ENCODE data around the gene PLN.

The PLN gene

DNA sequence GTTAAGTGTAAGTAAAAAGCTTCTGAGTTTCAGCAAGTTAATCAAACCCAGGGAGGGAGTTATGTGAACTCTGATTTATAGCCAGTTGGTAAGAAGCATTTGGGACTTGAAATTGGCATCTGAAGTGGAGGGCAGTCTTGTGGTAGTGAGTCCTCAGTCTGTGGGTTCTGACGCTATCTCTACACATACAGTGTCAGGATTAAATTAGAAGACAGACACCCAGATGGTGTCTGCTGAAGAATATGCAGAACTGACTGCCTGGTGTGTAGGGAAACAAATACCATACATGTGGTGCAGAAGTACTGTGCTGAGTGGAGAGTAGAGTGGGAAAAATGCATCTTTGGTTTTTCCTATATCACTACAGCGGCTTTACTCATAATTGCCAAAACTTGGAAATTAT, 43.5 kb upstream of the PLN start:
- TF ChIP-seq FOXK2 (IDR thresholded peaks at IDR 0.05) (no peak), ARNT (IDR thresholded peaks at IDR 0.05) (no peak), HDGF (IDR thresholded peaks at IDR 0.05; ENCODE audit: borderline replicate concordance) (no peak), L3MBTL2 (conservative IDR thresholded peaks at IDR 0.05) (no peak)
- TF ChIP-seq, protein P1, sequence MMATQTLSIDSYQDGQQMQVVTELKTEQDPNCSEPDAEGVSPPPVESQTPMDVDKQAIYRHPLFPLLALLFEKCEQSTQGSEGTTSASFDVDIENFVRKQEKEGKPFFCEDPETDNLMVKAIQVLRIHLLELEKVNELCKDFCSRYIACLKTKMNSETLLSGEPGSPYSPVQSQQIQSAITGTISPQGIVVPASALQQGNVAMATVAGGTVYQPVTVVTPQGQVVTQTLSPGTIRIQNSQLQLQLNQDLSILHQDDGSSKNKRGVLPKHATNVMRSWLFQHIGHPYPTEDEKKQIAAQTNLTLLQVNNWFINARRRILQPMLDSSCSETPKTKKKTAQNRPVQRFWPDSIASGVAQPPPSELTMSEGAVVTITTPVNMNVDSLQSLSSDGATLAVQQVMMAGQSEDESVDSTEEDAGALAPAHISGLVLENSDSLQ (IDR thresholded peaks at IDR 0.05), result no peak
- CTCF ChIA-PET, result interaction anchor here (0.6 kb wide), 1 partner anchor 203 kb away, joined by 3 read pairs; no protein-coding TSS in a partner anchor
- POLR2A ChIA-PET, result no interaction called here
- DNase-seq (ENCODE audit: extremely low spot score), result no peak

DNA sequence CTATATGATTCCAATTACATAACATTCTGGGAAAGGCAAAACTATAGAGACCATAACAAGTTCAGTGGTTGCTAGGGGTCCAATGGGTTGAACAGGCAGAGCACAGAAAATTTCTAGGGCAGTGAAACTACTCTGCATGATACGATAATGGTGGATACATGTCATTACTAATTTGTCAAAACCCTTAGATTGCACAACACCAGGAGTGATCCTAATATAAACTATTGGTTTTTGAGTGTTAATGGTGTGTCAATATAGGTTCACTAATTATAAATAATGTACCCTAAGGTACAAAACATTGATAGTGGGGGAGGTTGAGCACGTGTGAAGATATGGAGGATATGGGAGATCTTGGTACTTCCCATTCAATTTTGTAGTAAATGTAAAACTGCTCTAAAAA, 42.4 kb upstream of the PLN start:
- POLR2A ChIA-PET, result no interaction called here
- DNase-seq (ENCODE audit: extremely low spot score), result no peak
- no peak for TF ChIP-seq SP1 (IDR thresholded peaks at IDR 0.05)
- TF ChIP-seq, protein P1 (IDR thresholded peaks at IDR 0.05), result no peak
- no peak for TF ChIP-seq CTBP1 (IDR thresholded peaks at IDR 0.05; ENCODE audit: borderline replicate concordance)
- TF ChIP-seq BHLHE40 (IDR thresholded peaks at IDR 0.05; ENCODE audit: borderline replicate concordance), result no peak
- TF ChIP-seq TARDBP (IDR thresholded peaks at IDR 0.05), result no peak
- TF ChIP-seq LEF1 (IDR thresholded peaks at IDR 0.05; ENCODE audit: borderline replicate concordance), result no peak
- no peak for TF ChIP-seq NFRKB (IDR thresholded peaks at IDR 0.05)
- no peak for TF ChIP-seq ELF4 (IDR thresholded peaks at IDR 0.05)
- TF ChIP-seq ZNF384 (IDR thresholded peaks at IDR 0.05), result no peak
- TF ChIP-seq FOXK2 (IDR thresholded peaks at IDR 0.05), result no peak
- TF ChIP-seq ARNT (IDR thresholded peaks at IDR 0.05), result no peak
- no peak for TF ChIP-seq L3MBTL2 (conservative IDR thresholded peaks at IDR 0.05)
- no peak for TF ChIP-seq HDGF (IDR thresholded peaks at IDR 0.05; ENCODE audit: borderline replicate concordance)
- no peak for TF ChIP-seq FOXM1 (IDR thresholded peaks at IDR 0.05; ENCODE audit: borderline replicate concordance)
- TF ChIP-seq FOXA1 (IDR thresholded peaks at IDR 0.05), result no peak
- no peak for TF ChIP-seq SUZ12 (IDR thresholded peaks at IDR 0.05)
- CTCF ChIA-PET, result no interaction called here

DNA sequence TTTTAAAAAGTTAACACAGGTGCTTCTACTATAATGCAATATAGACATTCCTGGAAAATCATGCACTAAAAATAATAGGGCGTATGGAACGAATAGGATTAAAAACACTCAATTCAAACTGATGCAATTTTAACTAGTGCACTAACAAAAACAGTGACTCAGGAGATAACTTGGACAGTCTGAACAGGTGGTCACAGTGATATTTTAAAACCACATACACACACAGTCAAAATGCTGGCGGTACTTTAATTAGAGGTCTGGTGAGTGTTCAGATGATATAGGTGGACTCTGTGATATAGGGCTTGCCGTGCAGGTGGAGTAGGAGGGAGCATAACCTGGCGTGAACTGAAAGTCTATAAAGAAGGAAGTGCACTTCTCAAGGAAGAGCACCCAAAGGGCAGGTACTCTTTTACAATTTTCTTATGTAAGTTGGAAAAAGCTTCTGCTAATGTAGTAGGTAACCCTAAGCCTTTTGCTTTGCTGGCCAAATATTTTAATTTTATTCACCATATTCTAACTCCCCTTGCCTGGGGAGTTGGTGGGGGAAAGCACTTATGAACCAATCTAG, 41.9 kb upstream of the PLN start:
- TF ChIP-seq FOXM1 (IDR thresholded peaks at IDR 0.05; ENCODE audit: borderline replicate concordance) (no peak), LEF1 (IDR thresholded peaks at IDR 0.05; ENCODE audit: borderline replicate concordance) (no peak), FOXK2 (IDR thresholded peaks at IDR 0.05) (no peak), ZNF384 (IDR thresholded peaks at IDR 0.05) (no peak), ELF4 (IDR thresholded peaks at IDR 0.05) (no peak), SUZ12 (IDR thresholded peaks at IDR 0.05) (no peak), HDGF (IDR thresholded peaks at IDR 0.05; ENCODE audit: borderline replicate concordance) (no peak), NFRKB (IDR thresholded peaks at IDR 0.05) (no peak), ARNT (IDR thresholded peaks at IDR 0.05) (no peak), BHLHE40 (IDR thresholded peaks at IDR 0.05; ENCODE audit: borderline replicate concordance) (no peak)
- TF ChIP-seq, protein P1 (IDR thresholded peaks at IDR 0.05), result no peak
- DNase-seq (ENCODE audit: extremely low spot score), result no peak
- POLR2A ChIA-PET, result no interaction called here
- CTCF ChIA-PET, result no interaction called here

DNA sequence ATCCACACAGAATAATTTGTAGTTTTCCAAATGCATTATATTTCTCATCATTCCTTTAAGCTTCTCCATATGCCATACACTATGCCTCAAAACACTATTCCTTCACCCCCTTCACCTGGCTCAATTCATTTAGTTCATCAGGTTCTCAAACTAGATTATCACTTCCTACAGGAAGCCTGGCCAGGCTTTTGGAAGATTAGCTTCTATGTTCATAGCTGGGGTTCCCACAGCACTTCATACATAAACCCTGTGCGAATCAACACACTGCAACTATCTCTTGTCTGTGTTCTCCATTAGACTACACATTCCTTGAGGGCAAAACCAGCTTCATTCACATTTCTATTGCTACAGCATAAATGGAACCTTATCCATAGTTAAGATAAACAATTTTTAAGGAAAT, 40.5 kb upstream of the PLN start:
- CTCF ChIA-PET, result no interaction called here
- TF ChIP-seq HDGF (IDR thresholded peaks at IDR 0.05; ENCODE audit: borderline replicate concordance), result no peak
- TF ChIP-seq FOXA1 (IDR thresholded peaks at IDR 0.05), result no peak
- TF ChIP-seq SUZ12 (IDR thresholded peaks at IDR 0.05), result no peak
- no peak for DNase-seq (ENCODE audit: extremely low spot score)
- POLR2A ChIA-PET, result no interaction called here

DNA sequence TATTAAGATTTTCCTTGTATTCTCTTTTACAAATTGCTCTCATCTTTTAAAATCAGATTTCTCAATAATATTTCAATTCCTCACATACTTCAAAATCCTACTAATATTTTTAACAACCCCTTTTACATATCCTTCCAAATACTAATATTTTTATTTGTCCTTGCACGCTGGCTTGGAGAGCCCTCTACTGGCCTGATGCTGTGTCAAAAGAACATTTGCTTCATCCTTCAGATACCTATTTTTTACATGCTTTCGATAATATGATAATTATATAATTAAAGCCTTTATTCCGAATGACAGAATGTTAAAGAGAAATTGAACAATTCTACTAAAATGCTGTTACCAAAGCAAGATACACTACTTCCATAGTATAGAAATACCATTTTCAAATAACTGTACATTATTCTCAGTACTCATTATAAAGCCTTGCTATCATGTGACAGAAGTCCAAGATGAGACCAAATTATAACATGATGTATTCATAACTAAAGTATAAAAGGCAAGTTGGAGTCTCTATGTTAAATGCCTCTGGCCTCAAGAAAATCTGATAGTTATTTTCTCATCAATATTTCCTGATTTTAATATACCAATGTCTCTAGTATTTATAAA, 39.0 kb upstream of the PLN start:
- POLR2A ChIA-PET, result no interaction called here
- DNase-seq (ENCODE audit: extremely low spot score), result peak; percentile 14
- TF ChIP-seq SUZ12 (IDR thresholded peaks at IDR 0.05), result no peak
- no peak for TF ChIP-seq LEF1 (IDR thresholded peaks at IDR 0.05; ENCODE audit: borderline replicate concordance)
- no peak for TF ChIP-seq TARDBP (IDR thresholded peaks at IDR 0.05)
- CTCF ChIA-PET, result no interaction called here

DNA sequence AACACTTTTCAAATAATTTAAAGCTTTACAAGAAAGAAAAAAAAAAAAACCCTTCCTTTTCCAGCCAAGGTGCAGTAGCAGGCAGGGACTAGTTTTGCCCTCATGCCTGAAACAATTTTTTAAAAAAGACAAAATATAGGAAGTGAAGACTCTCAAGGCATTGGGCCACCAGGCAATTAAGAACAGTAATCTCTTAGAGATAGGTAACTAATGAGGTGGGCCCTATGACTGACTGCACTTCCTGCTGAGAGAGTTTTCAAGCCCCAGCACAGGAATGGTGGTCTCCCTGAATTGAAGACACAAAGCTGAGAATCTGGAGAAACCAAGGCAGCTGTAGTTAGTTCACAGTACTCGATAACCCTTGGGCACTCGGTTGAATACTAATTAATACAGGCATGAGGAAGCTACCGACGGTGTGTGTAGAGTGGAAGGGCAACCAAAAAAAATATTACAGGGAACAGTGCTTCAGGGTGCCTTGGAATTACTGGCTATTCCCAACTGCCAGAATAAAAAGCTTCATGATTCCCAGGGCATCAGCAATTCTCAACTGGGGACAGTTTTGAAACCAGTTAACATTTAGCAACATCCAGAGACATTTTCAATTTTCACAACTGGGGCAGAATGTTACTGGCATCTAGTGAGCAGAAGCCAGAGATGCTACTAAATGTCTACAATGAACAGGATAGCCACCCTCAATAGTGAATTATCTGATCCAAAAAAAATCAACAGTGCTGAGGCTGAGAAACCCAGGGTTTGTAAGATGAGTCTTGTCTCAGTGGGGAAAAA, 36.0 kb upstream of the PLN start:
- POLR2A ChIA-PET, result no interaction called here
- no peak for TF ChIP-seq TARDBP (IDR thresholded peaks at IDR 0.05)
- no peak for TF ChIP-seq FOXM1 (IDR thresholded peaks at IDR 0.05; ENCODE audit: borderline replicate concordance)
- no peak for TF ChIP-seq SP1 (IDR thresholded peaks at IDR 0.05)
- TF ChIP-seq L3MBTL2 (conservative IDR thresholded peaks at IDR 0.05), result no peak
- no peak for TF ChIP-seq NFRKB (IDR thresholded peaks at IDR 0.05)
- CTCF ChIA-PET, result no interaction called here
- DNase-seq (ENCODE audit: extremely low spot score), result no peak

DNA sequence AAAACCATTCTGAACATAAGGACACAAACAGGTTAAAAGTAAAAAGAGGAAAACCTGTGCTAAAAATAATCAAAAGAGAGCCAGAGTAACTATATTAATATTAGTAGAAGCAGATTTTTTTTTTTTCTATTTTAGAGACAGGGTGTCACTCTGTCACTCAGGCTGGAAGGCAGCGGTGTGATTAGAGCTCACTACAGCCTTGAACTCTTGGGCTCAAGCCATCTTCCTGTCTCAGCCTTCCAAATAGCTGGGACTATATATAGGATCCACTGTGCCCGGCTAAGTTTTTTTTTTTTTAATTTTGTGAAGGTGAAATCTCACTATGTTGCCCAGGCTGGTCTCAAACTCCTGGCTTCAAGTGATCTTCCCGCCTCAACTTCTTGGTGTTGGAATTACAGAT, 33.4 kb upstream of the PLN start:
- TF ChIP-seq FOXM1 (IDR thresholded peaks at IDR 0.05; ENCODE audit: borderline replicate concordance), result no peak
- TF ChIP-seq ARNT (IDR thresholded peaks at IDR 0.05), result no peak
- no peak for TF ChIP-seq SP1 (IDR thresholded peaks at IDR 0.05)
- no peak for TF ChIP-seq CTBP1 (IDR thresholded peaks at IDR 0.05; ENCODE audit: borderline replicate concordance)
- no peak for TF ChIP-seq FOXA1 (IDR thresholded peaks at IDR 0.05)
- no peak for TF ChIP-seq NFRKB (IDR thresholded peaks at IDR 0.05)
- no peak for TF ChIP-seq ZNF384 (IDR thresholded peaks at IDR 0.05)
- TF ChIP-seq LEF1 (IDR thresholded peaks at IDR 0.05; ENCODE audit: borderline replicate concordance), result no peak
- TF ChIP-seq BHLHE40 (IDR thresholded peaks at IDR 0.05; ENCODE audit: borderline replicate concordance), result no peak
- no peak for TF ChIP-seq HDGF (IDR thresholded peaks at IDR 0.05; ENCODE audit: borderline replicate concordance)
- TF ChIP-seq TARDBP (IDR thresholded peaks at IDR 0.05), result no peak
- TF ChIP-seq, protein P1 (IDR thresholded peaks at IDR 0.05), result no peak
- no peak for TF ChIP-seq ELF4 (IDR thresholded peaks at IDR 0.05)
- POLR2A ChIA-PET, result no interaction called here
- CTCF ChIA-PET, result no interaction called here

More for the DNA sequence above, 33.4 kb upstream of the PLN start:
- no peak for DNase-seq (ENCODE audit: extremely low spot score)
